ENCODE results near the gene FLYWCH2.

DNA sequence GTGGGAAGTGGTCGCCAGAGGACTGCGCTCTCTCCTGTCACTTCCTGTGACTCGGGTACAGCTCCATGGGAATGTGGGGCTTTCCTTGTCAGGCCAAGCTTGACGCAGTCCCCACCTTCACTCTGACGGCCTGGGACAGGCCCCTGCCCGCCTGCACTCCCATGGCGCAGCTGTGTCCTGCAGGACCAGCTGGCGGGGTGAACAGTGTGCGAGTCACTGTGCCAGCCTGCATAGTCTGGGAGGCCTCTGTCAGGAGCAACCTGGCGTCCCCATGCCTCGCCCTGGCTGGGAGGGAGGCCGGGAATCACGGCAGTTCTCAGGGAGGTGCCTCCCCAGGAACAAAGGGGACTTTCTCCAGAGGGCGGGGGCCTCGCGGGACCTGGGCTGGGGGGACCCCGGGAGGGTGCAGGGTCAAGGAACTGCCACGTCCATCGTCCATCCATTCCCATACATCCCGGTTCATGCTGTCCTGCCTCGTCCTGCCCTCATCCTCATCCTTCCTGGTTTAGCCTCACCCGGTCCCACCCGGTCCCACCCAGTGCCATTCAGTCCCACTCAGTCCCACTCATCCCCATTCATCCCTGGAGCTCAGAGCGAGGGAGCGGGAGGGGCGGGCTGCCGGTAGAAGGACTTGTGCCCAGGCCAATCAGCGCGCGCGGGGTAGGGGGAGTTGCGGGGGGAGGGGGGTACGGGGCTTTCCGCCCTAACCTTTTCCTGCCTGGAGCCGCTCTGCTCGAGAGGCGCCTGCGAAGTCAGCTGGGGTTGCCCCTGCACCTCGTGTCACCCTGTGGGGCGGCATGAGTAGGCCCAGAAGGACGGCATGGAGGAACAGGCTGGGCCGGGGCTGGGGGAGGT, 42.1 kb downstream of the FLYWCH2 start:
- TF ChIP-seq, protein P1, sequence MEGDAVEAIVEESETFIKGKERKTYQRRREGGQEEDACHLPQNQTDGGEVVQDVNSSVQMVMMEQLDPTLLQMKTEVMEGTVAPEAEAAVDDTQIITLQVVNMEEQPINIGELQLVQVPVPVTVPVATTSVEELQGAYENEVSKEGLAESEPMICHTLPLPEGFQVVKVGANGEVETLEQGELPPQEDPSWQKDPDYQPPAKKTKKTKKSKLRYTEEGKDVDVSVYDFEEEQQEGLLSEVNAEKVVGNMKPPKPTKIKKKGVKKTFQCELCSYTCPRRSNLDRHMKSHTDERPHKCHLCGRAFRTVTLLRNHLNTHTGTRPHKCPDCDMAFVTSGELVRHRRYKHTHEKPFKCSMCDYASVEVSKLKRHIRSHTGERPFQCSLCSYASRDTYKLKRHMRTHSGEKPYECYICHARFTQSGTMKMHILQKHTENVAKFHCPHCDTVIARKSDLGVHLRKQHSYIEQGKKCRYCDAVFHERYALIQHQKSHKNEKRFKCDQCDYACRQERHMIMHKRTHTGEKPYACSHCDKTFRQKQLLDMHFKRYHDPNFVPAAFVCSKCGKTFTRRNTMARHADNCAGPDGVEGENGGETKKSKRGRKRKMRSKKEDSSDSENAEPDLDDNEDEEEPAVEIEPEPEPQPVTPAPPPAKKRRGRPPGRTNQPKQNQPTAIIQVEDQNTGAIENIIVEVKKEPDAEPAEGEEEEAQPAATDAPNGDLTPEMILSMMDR (IDR thresholded peaks at IDR 0.05): no peak
- TF ChIP-seq HOXA7 (CRISPR knock-in tag; IDR thresholded peaks at IDR 0.05): no peak
- no peak for TF ChIP-seq MAFK (IDR thresholded peaks at IDR 0.05; ENCODE audit: partially characterized antibody)

Data from A549 (cell line).